Fibroblast of lung (primary cell): ENCODE results near the gene RPS15.

Source experiments
- EZH2 ChIP-seq: IDR thresholded peaks from 2 replicates; pipeline ENCODE4 v1.5.1; 2012; ENCODE audit warnings: low read length, control low read depth, mild to moderate bottlenecking; ENCODE audit errors: missing control alignments
- TF ChIP-seq, protein P1 (sequence below), 2 donors: IDR thresholded peaks in 1 of 2; conservative IDR thresholded peaks in 1 of 2; 1 replicate in 1 of 2; 2 replicates in 1 of 2; pipeline ENCODE4 v1.5.1; 2011 to 2012; ENCODE audit warnings: low read length in 2 of 2, control low read depth in 1 of 2, inconsistent platforms in 1 of 2, low read depth in 1 of 2, mild to moderate bottlenecking in 1 of 2

DNA sequence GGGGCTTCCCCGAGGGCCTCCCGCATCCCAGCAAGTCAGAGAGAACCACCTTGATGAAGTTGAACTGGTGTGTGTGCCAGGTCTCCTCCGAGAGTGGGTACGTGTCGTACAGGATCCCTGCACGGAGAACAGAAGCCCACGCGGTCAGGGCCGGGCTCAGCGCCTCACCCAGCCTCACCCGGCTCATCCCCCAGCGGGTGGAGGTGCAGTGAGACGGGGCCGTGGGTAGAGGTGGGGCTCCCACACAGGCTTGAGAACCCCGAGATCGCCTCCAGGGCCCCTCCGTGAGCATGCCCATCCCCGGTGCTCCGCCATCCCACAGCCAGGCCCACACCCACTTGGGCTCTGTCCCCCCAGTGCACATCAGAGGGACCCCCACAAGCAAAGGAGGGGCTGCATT lies 39.1 kb upstream of the RPS15 start:
- TF ChIP-seq, protein P1, sequence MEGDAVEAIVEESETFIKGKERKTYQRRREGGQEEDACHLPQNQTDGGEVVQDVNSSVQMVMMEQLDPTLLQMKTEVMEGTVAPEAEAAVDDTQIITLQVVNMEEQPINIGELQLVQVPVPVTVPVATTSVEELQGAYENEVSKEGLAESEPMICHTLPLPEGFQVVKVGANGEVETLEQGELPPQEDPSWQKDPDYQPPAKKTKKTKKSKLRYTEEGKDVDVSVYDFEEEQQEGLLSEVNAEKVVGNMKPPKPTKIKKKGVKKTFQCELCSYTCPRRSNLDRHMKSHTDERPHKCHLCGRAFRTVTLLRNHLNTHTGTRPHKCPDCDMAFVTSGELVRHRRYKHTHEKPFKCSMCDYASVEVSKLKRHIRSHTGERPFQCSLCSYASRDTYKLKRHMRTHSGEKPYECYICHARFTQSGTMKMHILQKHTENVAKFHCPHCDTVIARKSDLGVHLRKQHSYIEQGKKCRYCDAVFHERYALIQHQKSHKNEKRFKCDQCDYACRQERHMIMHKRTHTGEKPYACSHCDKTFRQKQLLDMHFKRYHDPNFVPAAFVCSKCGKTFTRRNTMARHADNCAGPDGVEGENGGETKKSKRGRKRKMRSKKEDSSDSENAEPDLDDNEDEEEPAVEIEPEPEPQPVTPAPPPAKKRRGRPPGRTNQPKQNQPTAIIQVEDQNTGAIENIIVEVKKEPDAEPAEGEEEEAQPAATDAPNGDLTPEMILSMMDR (conservative IDR thresholded peaks at IDR 0.05 in 1 of 2, IDR thresholded peaks at IDR 0.05 in 1 of 2; ENCODE audit: low read depth in 1 of 2, low read length in 2 of 2), result no peak
- TF ChIP-seq EZH2, result no peak
